NCI-H2227 (cell line): ENCODE measurements around the gene PLAC1.
A peak's percentile ranks its signal among the peaks of the same experiment; 100 is the strongest.

Source experiments
- DNase-seq: peaks from one replicate; lab custom pipeline; 2025; ENCODE audit not compliant: unreplicated experiment; lab: John Stamatoyannopoulos, UW

The PLAC1 gene, protein sequence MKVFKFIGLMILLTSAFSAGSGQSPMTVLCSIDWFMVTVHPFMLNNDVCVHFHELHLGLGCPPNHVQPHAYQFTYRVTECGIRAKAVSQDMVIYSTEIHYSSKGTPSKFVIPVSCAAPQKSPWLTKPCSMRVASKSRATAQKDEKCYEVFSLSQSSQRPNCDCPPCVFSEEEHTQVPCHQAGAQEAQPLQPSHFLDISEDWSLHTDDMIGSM

DNA sequence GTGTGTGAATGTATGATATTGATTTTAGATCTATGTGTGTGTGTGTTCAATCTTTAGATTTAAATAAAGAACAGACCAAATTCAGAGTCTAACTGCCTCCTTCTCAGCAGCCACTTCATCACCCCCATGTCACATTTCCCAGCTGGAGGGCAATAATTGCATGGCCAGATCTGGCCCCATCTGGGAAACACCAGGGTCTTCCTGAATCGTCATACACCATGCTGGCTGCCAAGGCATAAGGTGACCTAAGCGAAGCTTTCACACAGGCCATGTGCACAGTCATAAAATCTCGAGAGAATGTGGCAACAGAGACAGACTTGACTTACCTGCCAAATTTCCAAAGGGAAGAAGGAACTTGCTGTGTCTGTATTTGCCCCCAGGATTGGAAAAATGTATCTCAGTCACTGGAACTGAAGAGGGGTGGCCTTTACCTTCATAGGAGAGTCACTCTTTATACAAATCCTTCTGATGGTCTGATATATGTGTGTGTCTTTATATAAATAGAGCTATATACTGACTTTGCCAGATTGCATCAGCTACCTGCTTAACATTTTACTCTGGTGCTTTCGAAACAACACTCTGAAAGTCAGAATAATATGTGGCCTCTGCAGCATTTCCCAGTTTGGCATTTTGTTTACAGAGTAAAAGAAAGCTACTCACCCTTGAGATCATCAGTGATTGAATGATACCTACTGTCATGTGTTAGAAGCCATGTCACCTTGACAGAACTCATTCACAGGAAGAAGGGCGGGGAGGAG lies at the start of gene PLAC1:
TSS of gene PLAC1 (minus strand) at position 470 of the 758 bp plus-strand sequence. CDS start 91,789 bp downstream, outside the sequence.
- peak; percentile 75 for DNase-seq

DNA sequence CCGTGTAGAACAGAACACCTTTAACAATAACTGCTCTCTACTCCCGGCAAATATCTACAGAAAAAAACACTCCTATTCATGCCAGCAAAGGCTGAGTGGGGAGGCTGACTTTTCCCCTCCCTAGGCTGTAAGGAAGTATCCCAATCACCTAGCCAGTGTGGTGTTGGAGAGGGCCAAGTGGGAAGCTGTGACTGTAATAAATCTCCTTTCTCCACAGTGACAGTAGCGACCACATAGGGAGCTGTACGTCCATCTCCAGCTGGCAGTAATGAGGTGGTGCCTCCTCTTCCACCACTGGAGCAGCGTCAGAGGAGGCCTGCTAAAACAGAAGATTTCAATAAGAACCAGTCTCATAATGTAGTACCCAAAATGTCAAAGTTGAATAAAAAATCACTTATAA lies 47.9 kb upstream of the PLAC1 start:
- DNase-seq, result peak; percentile 63

DNA sequence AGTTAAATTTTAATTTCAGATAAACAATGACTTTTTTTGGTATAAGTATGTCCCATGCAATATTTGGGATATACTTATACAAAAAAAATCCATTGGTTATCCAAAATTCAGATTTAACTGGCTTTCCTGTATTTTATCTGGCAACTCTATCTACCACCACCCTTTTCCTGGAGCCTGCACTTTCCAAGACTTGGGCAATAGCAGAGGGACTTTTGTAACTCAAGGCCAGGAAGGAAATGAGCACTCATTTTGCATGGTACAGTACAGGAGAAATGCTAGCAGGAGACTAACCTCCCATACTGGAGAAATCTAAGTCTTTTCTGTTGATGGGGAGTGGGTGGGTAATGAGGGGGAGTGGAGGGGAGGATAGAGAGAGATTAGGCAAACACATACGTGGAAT lies 37.7 kb upstream of the PLAC1 start:
- no peak for DNase-seq

DNA sequence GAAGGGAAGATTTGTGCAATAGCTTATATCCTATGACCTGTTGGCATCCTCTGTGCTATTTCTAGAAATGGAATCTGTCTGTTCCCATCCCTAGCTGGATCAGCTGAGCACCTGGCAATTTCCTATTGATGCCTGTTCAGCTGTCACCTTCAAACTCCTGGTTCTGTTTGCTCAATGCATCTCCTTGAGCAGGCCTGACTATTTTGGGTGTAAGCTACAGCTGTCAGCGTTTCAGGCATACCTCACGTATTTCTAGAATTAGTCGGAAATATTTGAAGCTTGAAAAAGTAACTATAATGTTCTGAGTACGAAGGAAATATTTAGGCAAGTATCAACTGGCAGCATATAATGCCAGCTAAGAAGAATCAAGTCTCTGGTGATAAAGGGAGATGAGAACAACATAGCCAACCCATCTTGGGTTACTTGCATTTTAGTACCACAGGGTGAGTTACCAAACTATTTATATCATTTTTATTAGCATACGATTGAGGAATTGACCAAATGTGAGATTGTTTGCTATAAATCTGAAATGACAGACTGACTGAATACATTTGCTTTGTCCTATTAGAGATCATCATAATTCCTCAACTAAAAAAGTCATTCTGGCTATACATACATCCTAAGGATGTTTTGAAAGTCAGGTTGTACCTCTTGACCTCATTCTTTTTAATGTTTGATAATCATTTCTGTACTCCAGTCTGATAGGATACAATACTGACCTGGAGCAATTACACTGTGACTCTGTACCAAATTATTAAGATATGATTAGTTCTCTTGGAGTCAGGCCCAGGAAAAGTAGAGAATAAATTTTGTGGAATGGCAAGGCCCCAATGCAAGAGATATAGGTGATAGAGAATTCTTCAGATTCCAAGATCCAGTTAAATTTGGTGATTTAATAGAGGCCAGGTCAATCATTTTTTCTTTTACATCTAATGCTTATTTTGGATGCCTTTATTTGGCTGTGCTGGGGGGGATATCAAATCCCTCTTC lies 36.4 kb upstream of the PLAC1 start:
- no peak for DNase-seq

DNA sequence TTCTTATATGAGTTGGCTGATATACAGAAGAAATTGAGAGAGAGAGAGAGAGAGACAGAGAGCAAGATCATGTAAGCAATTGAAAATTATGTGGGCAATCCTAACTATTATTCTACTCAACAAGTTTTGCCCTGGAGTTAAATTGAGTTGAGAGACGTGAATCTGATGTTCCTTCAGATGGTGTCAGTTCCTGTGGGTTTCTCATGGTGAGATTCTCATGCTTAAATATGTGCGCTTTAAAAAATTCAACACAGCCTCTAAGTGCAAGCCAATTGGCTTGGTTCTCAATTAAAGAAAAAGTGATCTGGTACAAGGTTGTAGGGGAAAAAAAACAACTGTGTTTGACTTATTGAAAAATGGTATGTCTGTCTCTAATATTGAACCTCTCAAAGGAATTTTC lies 35.4 kb upstream of the PLAC1 start:
- no peak for DNase-seq

DNA sequence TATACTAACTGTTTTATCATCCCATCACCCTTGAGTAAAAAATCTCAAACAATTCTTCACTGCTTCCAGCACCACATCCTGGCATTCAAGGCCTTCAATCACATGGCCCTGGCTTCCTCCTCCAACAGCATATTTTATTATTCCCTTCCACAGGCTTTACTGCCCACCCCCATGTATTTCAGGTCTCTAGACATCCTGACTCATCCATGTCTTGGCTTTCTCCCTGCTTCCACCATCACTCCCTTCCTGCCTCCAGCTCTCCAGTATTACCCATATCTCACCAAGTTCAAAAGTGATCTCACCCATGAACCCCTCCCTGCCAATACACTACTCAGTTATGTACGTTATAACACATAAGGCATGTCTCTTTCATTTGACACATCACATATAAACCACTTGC lies 34.7 kb upstream of the PLAC1 start:
- no peak for DNase-seq

DNA sequence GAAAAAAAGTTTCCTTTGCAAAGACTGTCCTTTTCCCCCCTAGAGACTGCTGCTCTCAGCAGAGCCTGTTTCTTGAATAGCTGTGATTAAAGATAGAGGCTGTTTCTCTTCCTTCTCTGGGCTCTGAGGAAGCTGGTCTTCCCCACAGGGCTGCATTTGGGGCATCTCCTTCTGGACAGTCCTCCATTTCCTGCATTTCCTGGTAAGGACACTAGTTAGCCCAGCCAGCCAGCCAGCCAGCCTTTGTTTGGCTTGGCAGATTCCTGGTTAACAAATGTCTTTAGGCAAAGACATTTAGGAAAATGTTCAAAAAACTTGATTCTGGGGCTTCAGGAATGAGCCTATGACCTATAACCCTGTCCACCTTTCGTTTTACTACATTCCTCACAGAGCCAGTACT lies 34.0 kb upstream of the PLAC1 start:
- no peak for DNase-seq

DNA sequence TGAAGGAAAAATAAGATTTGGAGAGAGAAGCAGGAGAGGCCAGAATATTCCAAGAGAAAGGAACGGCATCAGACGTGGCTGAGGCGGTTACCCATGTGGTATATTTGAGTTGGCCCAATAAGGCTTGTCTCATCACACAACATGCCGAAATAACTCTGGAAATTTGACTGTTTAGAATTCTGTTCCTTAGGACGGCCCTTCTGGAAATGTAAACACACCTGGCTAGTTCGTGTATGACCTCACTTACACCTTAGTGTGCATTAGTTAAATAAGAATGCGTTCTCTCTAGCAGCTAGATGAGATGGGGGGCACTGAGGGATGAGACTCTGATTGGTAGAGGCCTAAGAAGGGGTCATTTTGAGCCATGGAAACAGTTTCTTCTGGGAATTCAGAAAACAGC lies 33.2 kb upstream of the PLAC1 start:
- no peak for DNase-seq

DNA sequence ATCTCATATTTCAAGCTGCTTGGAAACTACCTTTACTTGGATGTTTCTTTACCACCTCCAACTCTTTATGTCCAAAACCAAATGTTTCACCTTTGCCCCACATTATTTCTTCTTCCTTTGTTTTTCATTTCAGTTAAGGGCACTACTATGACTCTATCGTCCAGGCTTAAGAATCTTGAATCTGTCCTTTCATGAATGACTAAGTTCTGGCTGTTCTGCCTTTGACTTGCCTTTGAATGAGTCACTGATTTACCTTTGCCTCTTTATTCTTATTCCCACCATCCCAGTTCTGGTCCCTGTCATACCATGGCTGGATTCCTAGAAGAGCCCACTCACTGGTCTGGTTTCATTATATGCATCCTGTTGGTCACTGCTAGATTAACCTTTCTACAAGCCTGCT lies 30.6 kb upstream of the PLAC1 start:
- no peak for DNase-seq

DNA sequence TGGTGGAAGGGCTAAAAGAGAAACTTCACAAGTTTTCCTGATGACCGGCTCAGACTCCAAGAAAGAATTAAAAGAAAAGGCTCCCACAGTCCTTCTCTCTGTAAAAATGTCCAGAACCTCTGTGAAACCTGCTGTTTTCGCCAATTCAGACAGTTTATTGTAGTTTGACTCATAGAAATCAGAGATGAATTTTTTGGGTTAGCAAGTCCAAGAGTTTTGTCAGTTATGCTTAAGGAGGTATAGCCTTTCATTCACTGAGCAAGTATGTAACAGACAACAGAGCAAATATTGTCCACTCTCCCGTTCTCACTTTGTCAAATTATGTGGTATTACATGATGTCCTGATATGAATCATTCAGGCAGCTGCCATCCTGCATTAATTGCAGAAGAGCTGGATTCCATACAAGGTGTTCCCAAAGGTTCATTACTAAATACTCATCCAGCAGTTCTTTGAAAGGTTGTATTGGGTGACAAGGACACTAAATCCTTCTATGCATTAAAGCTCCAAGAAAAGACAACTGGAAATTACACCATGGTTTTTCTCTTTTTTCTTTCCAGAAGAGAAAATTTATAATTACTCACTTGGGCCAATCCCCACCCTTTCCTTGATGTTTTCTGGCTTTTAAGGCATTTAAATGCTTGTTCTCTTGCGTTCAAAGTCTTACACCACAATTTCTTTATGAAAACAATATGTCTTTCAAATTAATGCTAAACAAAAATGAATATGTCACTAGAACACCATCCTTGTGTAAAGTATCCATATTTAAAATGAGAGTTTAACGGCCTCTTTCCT lies 30.0 kb upstream of the PLAC1 start:
- no peak for DNase-seq

DNA sequence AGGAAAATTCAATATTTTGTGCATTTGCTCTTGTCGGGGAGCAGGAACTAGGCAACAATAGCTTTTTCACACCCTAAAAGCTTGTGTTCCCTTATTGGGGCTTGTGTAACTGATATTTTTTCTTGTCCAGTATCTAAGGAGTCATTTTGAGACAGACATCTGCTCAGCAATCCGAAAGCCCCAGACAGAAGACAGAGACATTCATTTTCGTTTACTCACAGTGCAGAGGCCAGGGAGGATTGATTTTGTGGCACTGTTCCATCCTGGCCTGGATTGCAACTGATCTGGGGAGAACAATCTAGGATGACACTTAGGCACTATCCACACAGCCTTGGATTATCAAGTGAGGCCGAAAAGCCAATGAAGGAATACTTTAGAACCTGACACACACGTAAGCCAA lies 27.4 kb upstream of the PLAC1 start:
- DNase-seq, result no peak

DNA sequence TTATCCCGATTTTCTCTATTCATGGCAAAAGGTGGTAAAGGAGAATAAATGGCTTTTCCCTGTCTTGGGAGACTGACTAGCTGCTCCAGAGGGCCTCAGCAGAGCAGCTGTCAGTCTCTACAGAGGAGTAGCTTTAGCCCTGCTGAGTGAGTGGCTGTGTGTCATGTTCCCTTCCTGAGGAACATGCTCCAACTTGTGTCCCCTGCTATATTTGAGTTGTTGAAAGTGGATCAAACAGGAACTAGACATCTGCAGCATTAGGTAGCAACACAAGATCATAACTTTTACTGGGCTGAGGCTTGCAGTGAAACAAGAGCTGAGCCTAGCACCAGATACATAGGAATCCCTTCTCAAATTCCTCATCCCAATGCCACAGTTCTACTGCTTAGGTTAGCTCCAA lies 26.7 kb upstream of the PLAC1 start:
- DNase-seq, result peak; percentile 44

DNA sequence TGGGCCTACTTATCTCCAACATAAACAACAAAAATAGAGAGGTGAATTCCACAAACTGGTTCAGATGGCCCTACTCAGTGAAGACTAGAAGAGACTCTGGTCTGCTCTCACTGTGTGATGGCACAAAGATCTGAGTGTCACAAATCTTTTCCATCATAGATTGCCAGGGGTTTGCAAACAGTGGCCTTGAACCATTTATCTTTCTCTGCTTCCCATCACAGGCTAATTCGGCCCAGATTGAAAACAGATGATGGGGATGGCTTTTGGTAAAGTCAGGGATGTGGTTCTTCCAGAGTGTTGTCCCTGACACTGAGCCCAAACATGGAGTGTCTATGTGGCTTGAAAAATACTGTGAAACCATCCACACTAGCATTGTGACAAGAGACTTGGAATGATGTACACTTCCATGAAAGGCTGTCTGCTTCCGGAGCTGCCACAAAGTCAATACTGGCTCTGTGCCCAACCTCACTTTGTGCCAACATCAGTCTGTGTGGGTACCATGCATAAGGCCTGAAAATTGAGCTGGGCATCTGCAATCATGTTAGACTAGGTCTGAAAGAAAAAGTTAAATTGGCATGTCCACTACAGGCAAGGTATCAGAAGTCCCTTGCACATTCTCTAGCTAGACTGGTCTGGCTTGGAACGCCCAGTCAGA lies 25.2 kb upstream of the PLAC1 start:
- no peak for DNase-seq

DNA sequence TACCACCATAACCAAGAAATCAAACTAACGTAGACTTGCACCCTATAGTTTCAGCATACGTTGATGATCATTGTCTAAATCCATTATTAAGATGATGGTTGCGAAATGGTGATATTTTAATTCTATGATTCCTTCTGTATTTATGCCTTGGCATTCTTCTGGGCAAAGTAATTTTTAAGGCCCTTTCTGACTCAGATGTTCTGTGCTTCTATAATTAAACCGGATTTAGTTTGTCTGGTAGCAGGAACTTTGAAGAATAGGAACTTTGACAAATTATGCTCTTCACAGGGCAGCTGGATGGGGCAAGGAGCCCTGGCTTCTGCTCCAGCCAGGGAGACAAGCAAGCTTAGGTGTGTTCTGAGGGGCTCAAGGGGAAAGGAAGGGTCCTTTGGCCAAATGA lies 23.8 kb upstream of the PLAC1 start:
- no peak for DNase-seq

DNA sequence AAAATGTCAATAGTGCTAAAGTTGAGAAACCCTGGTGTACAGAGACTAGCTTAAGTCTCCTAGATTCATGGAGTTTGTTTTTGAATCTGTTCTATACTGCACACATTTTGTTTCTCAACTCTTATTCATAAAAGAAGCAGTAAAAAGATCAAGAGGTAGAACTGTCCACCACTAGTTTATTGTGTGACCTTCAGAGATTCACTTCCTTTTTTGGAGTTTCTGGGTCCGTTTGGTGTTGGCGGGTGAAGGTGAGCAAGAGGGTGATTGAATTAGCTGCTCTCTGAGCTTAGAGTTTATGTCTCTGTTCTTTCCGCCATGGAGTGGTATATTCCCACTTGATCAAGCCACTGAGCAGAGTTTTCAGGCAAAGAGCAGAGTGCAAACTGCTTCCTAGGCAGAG lies 21.4 kb upstream of the PLAC1 start:
- DNase-seq, result no peak

DNA sequence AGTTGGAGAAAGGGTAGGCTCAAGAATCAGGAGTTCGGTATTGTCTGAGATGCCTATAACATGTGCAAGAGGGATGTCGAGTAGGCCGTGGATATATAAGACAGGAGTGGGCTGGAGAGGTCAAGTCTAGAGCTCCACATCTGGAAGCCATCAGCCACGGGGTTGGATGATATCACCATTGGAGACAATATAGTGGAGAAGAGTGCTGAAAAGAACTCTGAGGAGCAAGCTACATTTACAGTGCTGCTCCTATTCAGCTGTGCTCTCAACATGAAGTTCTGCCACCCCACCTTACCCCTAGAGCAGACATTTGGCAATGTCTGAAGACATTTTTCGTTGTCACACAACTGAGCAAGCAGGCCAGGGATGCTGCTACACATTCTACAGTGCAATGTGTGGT lies 20.9 kb upstream of the PLAC1 start:
- DNase-seq, result no peak

DNA sequence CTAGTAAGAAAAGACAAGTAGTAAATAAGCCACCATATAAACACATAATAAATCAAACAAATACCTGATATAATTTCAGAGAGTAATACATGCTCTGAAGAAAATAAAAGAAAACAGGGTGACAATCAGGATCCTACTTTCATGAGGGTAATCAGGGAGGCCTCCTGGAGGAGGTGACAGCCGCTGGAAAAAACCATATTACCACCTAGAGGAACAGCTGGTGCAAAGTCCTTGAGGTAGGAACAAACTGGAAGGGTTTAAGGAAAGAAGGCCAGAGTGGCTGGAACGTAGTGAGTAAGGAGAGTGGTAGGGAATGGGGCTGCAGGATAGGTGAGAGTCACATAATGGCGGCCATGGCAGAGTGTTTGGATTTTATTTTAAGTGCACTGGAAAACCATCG lies 19.1 kb upstream of the PLAC1 start:
- no peak for DNase-seq

DNA sequence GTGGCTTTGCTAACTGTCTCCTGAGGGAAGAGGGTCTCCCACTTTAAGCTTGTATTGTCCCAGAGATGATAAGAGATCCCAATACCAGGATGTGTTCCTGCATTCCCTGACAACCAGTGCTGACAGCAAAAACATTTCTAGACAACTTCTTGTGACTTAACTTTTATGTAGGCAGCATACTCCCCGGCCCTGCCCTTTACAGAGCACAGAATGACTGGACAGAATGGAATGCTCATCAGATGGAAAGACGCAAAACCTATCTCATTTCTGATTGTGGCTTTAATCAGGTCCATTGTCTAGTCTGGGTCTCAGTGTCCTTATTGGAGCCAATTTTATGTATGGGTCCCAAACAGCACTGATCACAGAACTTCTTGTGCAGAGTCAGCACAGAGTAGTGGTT lies 18.2 kb upstream of the PLAC1 start:
- no peak for DNase-seq

DNA sequence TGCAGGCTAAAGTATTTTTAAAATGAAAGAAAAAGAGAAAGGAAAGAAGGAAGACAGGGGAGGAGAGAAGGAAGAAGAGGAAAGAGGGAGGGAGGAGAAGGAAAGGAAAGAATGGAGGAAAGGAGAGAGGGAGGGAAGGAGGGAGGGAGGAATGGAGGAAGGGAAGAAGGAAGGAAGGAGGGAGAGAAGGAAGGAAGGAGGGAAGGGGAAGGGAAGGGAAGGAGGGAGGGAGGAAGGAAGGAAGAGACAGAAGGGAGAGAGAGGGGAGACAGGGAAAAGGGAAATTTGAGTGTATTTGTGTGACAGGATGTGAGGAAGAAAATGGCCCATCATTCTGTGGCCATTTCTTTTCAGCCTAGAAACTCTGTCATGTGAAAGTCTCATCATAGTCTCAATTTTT lies 14.9 kb upstream of the PLAC1 start:
- no peak for DNase-seq

DNA sequence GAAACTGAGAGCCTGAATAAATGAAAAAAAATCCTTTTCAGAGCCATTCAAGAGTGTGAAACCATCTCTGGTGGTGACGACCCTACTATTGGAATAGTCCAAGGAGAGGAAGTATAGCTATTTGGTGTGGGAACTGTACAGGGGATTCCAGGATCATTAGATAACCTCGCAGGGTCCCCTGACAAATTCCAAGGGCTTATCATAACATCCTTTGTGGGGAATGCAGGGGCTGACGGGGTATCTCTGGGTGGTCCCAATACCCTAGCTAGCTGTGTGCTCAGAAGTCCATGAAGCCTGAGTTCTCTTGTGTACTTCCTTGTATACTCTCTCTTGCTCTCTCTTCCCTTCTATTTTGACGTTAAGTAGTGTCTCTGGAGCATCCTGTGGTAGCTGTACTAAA lies 13.8 kb upstream of the PLAC1 start:
- DNase-seq, result no peak
